WTC11 (cell line): ENCODE measurements around the gene HLF.

Experiments used
- JAZF1 ChIP-seq: fragments of 250-450 bp; sonication (Bioruptor Pico); IDR thresholded peaks from 2 replicates; pipeline ENCODE4 v1.9.0; 2021; ENCODE audit warnings: moderate library complexity, mild to moderate bottlenecking, inconsistent platforms
- ZNF121 ChIP-seq: sonication (generic); formaldehyde crosslinking; IDR thresholded peaks from 2 replicates; pipeline ENCODE4 v1.8.0; 2023; ENCODE audit warnings: missing genetic modification reagents
- TF ChIP-seq, protein P1 (sequence below): sonication (generic); formaldehyde crosslinking; conservative IDR thresholded peaks from 2 replicates; pipeline ENCODE4 v1.8.1; 2023; ENCODE audit warnings: mild to moderate bottlenecking, low read depth, missing genetic modification reagents, moderate library complexity
- TF ChIP-seq, protein P2 (sequence below): sonication (generic); formaldehyde crosslinking; IDR thresholded peaks from 2 replicates; pipeline ENCODE4 v1.8.1; 2022; ENCODE audit warnings: missing genetic modification reagents, borderline replicate concordance
- TF ChIP-seq, protein P3 (sequence below): fragments of 200-600 bp; IDR thresholded peaks from 2 replicates; pipeline ENCODE4 v1.8.0; 2022; ENCODE audit warnings: antibody characterized with exemption

DNA sequence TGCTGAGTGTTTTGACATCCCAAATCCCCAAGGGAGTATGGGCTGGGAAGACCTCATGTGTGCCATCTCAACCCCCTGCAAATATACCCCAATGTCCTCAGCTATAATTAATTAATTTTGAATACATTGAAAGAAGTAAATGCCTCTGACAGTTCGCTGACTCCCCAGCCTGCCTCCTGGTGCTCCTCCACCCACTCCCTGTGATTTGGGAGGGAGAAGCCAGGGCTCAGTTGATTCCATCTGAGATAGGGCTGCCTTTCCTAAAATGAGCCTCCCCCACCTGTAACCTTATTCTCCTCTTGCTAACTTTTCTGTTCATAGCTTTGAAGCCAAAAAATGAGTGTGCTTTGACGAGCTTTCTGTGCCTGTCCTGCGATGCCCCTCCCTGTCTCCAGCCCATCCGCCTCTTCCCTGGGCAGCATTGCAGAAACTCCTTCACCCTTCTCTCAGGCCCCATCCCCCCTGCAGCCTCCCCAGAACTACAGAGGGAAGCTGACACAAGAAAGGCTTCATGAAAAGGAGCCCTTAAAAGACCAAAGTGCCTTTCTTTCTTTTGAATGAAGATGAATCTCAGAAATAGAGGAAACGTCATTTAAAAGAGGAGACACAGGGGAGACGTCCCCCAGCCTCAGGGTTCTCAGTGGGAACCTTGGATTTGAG lies 70.3 kb downstream of the HLF start:
- TF ChIP-seq, protein P1, sequence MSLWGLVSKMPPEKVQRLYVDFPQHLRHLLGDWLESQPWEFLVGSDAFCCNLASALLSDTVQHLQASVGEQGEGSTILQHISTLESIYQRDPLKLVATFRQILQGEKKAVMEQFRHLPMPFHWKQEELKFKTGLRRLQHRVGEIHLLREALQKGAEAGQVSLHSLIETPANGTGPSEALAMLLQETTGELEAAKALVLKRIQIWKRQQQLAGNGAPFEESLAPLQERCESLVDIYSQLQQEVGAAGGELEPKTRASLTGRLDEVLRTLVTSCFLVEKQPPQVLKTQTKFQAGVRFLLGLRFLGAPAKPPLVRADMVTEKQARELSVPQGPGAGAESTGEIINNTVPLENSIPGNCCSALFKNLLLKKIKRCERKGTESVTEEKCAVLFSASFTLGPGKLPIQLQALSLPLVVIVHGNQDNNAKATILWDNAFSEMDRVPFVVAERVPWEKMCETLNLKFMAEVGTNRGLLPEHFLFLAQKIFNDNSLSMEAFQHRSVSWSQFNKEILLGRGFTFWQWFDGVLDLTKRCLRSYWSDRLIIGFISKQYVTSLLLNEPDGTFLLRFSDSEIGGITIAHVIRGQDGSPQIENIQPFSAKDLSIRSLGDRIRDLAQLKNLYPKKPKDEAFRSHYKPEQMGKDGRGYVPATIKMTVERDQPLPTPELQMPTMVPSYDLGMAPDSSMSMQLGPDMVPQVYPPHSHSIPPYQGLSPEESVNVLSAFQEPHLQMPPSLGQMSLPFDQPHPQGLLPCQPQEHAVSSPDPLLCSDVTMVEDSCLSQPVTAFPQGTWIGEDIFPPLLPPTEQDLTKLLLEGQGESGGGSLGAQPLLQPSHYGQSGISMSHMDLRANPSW = no peak
- TF ChIP-seq, protein P2, sequence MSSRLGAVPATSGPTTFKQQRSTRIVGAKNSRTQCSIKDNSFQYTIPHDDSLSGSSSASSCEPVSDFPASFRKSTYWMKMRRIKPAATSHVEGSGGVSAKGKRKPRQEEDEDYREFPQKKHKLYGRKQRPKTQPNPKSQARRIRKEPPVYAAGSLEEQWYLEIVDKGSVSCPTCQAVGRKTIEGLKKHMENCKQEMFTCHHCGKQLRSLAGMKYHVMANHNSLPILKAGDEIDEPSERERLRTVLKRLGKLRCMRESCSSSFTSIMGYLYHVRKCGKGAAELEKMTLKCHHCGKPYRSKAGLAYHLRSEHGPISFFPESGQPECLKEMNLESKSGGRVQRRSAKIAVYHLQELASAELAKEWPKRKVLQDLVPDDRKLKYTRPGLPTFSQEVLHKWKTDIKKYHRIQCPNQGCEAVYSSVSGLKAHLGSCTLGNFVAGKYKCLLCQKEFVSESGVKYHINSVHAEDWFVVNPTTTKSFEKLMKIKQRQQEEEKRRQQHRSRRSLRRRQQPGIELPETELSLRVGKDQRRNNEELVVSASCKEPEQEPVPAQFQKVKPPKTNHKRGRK (CRISPR knock-in tag) = 0 out of 2 replicates have a peak, but pooled peaks have one; percentile 45
- TF ChIP-seq ZNF121 (CRISPR knock-in tag) (no peak), JAZF1 (CRISPR knock-in tag) (no peak)
- TF ChIP-seq, protein P3, sequence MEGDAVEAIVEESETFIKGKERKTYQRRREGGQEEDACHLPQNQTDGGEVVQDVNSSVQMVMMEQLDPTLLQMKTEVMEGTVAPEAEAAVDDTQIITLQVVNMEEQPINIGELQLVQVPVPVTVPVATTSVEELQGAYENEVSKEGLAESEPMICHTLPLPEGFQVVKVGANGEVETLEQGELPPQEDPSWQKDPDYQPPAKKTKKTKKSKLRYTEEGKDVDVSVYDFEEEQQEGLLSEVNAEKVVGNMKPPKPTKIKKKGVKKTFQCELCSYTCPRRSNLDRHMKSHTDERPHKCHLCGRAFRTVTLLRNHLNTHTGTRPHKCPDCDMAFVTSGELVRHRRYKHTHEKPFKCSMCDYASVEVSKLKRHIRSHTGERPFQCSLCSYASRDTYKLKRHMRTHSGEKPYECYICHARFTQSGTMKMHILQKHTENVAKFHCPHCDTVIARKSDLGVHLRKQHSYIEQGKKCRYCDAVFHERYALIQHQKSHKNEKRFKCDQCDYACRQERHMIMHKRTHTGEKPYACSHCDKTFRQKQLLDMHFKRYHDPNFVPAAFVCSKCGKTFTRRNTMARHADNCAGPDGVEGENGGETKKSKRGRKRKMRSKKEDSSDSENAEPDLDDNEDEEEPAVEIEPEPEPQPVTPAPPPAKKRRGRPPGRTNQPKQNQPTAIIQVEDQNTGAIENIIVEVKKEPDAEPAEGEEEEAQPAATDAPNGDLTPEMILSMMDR = no peak
